A673 (cell line): ENCODE results near the gene SGCD. TPM values are rescaled to one million over a fixed set of nuclear protein-coding genes. Genes with fewer than 3 reads are reported as not detected.

Experiments
- BruUV-seq: library from RNA; stranded (reverse); fragments of 400-500 nt; replicated peaks from 2 replicates; lab custom pipeline; 2021; lab: Mats Ljungman, UMichigan
- CTCF ChIA-PET: fragments of 300-600 bp; sonication (Branson Sonifier 250); formaldehyde crosslinking; loops from one replicate; lab custom pipeline; 2022; ENCODE audit warnings: antibody characterized with exemption; lab: Charles Lee
- POLR2A ChIA-PET: fragments of 300-600 bp; sonication (Branson Sonifier 250); formaldehyde crosslinking; loops from one replicate; lab custom pipeline; 2022; ENCODE audit warnings: antibody characterized with exemption; ENCODE audit not compliant: low non-redundant PET; lab: Charles Lee
- DNase-seq: peaks from one replicate; pipeline ENCODE4 v3.0.0-alpha.2; 2015; ENCODE audit warnings: low spot score
- H3K27ac ChIP-seq: fragments of 200-600 bp; sonication (generic); 2 replicates; pipeline ENCODE4 v1.5.1; 2016; ENCODE audit warnings: mixed run types, low read depth, mild to moderate bottlenecking, mixed read lengths, antibody characterized with exemption, low read length; ENCODE audit not compliant: poor library complexity, severe bottlenecking
- H3K27me3 ChIP-seq: fragments of 200-600 bp; sonication (generic); replicated peaks from 2 replicates; pipeline ENCODE4 v1.6.1; 2017; ENCODE audit warnings: mixed run types, low read depth, mild to moderate bottlenecking, mixed read lengths, antibody characterized with exemption, low read length; ENCODE audit not compliant: insufficient read depth, poor library complexity
- H3K36me3 ChIP-seq: fragments of 200-600 bp; sonication (generic); 2 replicates; pipeline ENCODE4 v1.6.1; 2016; ENCODE audit warnings: mixed run types, mild to moderate bottlenecking, mixed read lengths, antibody characterized with exemption, low read length; ENCODE audit not compliant: insufficient read depth, poor library complexity, severe bottlenecking
- H3K4me1 ChIP-seq: fragments of 200-600 bp; sonication (generic); 2 replicates; pipeline ENCODE4 v1.6.1; 2017; ENCODE audit warnings: mixed run types, mild to moderate bottlenecking, mixed read lengths, antibody characterized with exemption, low read length; ENCODE audit not compliant: insufficient read depth, poor library complexity, severe bottlenecking
- H3K4me3 ChIP-seq: fragments of 200-600 bp; sonication (generic); 2 replicates; pipeline ENCODE4 v1.5.1; 2016; ENCODE audit warnings: low read depth, mixed run types, mild to moderate bottlenecking, mixed read lengths, low read length; ENCODE audit not compliant: poor library complexity, severe bottlenecking
- H3K9me3 ChIP-seq: fragments of 200-600 bp; sonication (generic); 2 replicates; pipeline ENCODE4 v1.6.1; 2016; ENCODE audit warnings: mixed run types, low read depth, mild to moderate bottlenecking, mixed read lengths, antibody characterized with exemption, low read length; ENCODE audit not compliant: poor library complexity, severe bottlenecking
- CTCF ChIP-seq: fragments of 300-800, 200-600 bp; sonication (generic); conservative IDR thresholded peaks from 2 replicates; pipeline ENCODE4 v1.5.1; 2017; ENCODE audit warnings: low read depth, mild to moderate bottlenecking, antibody characterized with exemption, low read length, moderate library complexity, mixed read lengths
- EZH2 ChIP-seq: fragments of 200-600 bp; sonication (generic); IDR thresholded peaks from 2 replicates; pipeline ENCODE4 v1.6.1; 2017; ENCODE audit warnings: borderline replicate concordance, low read depth, mild to moderate bottlenecking, mixed read lengths, antibody characterized with exemption, low read length; ENCODE audit not compliant: poor library complexity, severe bottlenecking
- intact Hi-C: fragments of 100-400 bp; cut with micrococcal nuclease; formaldehyde crosslinking; loops from one replicate; pipeline ENCODE4 v1.10.0; 2022; ENCODE audit not compliant: unreplicated experiment
- total RNA-seq: library from RNA; stranded (reverse); gene quantifications from 2 replicates; pipeline ENCODE4 v1.2.3, GENCODE V29; 2021

Gene SGCD
- total RNA-seq, 1 experiment from 2014 or later: 0.17 TPM

DNA sequence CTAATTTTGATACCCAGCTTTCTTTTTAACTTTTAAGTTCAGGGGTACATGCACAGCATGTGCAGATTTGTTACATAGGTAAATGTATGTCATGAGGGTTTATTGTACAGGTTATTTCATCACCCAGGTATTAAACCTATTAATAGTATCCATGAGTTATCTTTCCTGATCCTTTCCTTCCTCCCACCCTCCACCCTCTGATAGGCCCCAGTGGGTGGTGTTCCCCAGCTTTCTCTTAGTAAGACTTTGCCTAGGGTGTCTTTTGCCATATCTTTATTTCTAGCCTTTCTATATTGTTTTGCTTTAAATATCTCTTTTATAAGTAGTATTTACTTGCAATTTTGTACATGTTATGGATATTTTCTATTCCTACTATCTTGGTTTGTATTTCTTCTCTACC is 243.7 kb downstream of the SGCD start:
- Histone ChIP-seq H3K4me1 (no peaks in the 10 kb centered on the region), H3K27ac (no peak overlapping the region), H3K36me3 (no peaks in the 10 kb centered on the region), H3K9me3 (no peaks in the 10 kb centered on the region), H3K27me3 (no peaks in the 10 kb centered on the region), H3K4me3 (no peak overlapping the region)
- POLR2A ChIA-PET: no interaction called here
- no peak for DNase-seq
- intact Hi-C loops: no loop called here
- no TSS peak for BruUV-seq
- CTCF ChIA-PET: no interaction called here
- TF ChIP-seq CTCF (no peak), EZH2 (no peak)

DNA sequence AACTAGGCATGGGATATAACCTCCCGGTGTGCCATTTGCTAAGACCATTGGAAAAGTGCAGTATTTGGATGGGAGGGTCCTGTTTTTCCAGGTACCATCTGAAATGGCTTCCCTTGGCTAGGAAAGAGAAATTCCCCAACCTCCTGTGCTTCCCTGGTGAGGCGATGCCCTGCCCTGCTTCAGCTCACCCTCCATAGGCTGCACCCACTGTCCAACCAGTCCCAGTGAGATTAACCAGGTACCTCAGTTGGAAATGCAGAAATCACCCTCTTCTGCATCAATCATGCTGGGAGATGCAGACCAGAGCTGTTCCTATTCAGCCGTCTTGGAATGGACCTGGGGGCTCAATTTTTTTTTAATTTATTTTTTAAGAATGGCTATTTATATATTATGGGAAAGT is 254.8 kb downstream of the SGCD start:
- intact Hi-C loops: no loop called here
- Histone ChIP-seq H3K27me3 (no peaks in the 10 kb centered on the region), H3K9me3 (no peaks in the 10 kb centered on the region), H3K36me3 (no peaks in the 10 kb centered on the region), H3K4me3 (no peak overlapping the region), H3K4me1 (no peaks in the 10 kb centered on the region), H3K27ac (no peak overlapping the region)
- no peak for DNase-seq
- TF ChIP-seq CTCF: no peak
- TF ChIP-seq EZH2: no peak
- CTCF ChIA-PET: no interaction called here
- POLR2A ChIA-PET: no interaction called here
- no TSS peak for BruUV-seq

GRCh38 chr5:156582193-156582598 is 255.2 kb downstream of the SGCD start:
- Histone ChIP-seq H3K36me3 (no peaks in the 10 kb centered on the region), H3K4me3 (no peak overlapping the region), H3K9me3 (no peaks in the 10 kb centered on the region), H3K4me1 (no peaks in the 10 kb centered on the region), H3K27me3 (no peaks in the 10 kb centered on the region), H3K27ac (no peak overlapping the region)
- ChIA-PET CTCF (no interaction called here), POLR2A (no interaction called here)
- no peak for DNase-seq
- TF ChIP-seq EZH2: no peak
- TF ChIP-seq CTCF: no peak
- intact Hi-C loops: no loop called here
- no TSS peak for BruUV-seq
